ENCODE measurements around the gene ATP10D. TPM values are rescaled to one million over a fixed set of nuclear protein-coding genes. Genes with fewer than 3 reads are reported as not detected.

The ATP10D gene
- total RNA-seq, 1 donor: 50.0 TPM

DNA sequence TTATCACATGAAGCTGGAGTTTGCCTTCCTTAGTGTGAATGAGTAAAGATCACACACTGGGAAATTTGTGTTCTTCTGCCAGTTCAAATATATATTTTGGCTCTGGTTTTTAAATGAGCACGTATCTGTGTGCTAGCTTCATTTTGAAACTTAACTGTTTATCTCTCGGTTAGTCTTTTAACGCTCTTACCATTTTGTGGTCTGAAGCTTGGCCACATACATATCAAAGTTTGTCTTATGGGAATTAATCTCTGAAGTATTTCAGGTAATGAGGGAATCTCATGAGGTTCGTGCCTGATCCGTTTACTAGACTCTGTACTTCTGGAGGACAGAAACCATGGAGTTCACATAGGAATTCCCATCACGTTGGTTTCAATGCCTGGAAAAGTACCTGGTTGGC lies 13.8 kb downstream of the ATP10D start:
- TF ChIP-seq, protein P1, sequence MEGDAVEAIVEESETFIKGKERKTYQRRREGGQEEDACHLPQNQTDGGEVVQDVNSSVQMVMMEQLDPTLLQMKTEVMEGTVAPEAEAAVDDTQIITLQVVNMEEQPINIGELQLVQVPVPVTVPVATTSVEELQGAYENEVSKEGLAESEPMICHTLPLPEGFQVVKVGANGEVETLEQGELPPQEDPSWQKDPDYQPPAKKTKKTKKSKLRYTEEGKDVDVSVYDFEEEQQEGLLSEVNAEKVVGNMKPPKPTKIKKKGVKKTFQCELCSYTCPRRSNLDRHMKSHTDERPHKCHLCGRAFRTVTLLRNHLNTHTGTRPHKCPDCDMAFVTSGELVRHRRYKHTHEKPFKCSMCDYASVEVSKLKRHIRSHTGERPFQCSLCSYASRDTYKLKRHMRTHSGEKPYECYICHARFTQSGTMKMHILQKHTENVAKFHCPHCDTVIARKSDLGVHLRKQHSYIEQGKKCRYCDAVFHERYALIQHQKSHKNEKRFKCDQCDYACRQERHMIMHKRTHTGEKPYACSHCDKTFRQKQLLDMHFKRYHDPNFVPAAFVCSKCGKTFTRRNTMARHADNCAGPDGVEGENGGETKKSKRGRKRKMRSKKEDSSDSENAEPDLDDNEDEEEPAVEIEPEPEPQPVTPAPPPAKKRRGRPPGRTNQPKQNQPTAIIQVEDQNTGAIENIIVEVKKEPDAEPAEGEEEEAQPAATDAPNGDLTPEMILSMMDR (IDR thresholded peaks at IDR 0.05; ENCODE audit: insufficient read depth, low read length): no peak
- no peak for DNase-seq (ENCODE audit: low read depth)
- H3K4me3 ChIP-seq (ENCODE audit: low read depth, low read length): no peak overlapping the region

DNA sequence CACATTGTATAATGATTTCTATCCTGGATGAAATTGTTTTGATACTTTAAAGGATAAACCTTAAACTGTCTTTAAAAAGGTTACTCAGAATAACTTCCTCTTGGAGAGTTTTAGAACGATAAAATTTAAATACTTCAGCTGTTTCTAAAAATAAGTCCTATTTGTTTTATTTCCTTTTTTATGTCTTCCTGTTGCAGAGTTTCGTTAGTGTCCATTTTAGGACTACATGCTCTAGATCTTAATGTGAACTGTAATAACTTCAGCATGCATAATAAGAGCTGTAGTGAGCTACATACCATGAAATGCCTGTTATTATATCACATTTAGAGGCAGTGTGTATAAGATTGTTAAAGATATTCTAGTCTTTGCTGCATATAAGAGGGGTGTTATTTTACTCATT lies 14.6 kb downstream of the ATP10D start:
- DNase-seq (ENCODE audit: low read depth): no peak

DNA sequence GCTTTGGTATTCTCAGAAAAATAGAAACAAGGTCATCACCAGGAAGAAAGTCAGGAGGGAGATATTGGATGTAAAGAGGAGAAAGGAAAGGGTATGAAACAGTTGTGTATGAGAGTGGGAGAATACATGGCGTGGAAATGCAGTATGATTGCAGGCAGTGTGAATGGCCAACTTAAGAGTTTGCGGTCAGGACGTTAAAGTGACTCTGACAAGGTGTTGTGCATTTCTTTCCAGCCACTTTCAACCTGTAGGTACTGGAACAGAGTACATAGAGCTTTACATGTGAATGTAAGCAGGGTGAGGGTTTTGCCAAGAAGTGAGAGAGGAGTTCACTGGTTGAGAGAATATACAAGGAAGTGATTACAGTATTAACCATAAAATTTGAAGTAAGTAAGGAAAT lies 15.7 kb downstream of the ATP10D start:
- no peak for DNase-seq (ENCODE audit: low read depth)
- TF ChIP-seq, protein P1 (IDR thresholded peaks at IDR 0.05; ENCODE audit: insufficient read depth, low read length): no peak
- H3K4me3 ChIP-seq (ENCODE audit: low read depth, low read length): no peak overlapping the region

More for the DNA sequence above, 14.6 kb downstream of the ATP10D start:
- TF ChIP-seq, protein P1 (IDR thresholded peaks at IDR 0.05; ENCODE audit: insufficient read depth, low read length): no peak
- no peak overlapping the region for H3K4me3 ChIP-seq (ENCODE audit: low read depth, low read length)

DNA sequence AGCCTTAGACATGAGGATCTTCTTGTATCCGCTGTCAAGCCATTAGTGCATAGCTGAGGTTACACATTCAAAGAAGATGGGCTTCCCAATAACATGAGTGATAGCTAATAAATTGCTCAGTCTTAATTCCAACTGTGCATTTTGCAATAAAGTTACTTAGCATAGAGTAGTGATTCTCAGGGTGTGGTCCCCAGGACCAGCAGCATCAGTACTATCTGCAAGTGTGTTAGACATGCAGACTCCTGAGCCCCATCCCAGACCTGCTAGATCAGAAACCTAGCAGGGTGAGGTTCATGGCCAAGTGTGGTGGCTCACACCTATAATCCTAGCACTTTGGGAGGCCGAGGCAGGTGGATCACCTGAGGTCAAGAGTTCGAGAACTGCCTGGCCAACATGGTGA lies 20.1 kb downstream of the ATP10D start:
- H3K4me3 ChIP-seq (ENCODE audit: low read depth, low read length): no peak overlapping the region
- DNase-seq (ENCODE audit: low read depth): no peak
- TF ChIP-seq, protein P1 (IDR thresholded peaks at IDR 0.05; ENCODE audit: insufficient read depth, low read length): no peak

DNA sequence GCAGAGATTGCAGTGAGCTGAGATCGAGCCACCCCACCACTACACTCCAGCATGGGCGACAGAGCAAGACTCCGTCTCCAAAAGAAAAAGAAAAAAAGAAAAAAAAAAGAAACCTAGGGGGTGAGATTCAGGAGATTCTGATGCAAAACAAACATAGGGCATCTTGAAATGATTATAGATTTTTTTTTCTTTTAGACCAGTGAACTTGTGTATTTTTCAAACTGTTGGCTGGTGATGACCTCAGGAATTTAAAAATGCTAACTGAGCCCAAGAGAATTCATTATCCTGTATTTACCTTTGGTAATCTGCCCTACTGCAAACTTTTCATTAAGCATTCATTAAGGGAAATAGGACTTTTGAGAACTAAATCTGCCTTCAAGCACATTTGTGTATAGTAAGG lies 20.6 kb downstream of the ATP10D start:
- DNase-seq (ENCODE audit: low read depth): no peak
- no peak overlapping the region for H3K4me3 ChIP-seq (ENCODE audit: low read depth, low read length)
- TF ChIP-seq, protein P1 (IDR thresholded peaks at IDR 0.05; ENCODE audit: insufficient read depth, low read length): no peak

DNA sequence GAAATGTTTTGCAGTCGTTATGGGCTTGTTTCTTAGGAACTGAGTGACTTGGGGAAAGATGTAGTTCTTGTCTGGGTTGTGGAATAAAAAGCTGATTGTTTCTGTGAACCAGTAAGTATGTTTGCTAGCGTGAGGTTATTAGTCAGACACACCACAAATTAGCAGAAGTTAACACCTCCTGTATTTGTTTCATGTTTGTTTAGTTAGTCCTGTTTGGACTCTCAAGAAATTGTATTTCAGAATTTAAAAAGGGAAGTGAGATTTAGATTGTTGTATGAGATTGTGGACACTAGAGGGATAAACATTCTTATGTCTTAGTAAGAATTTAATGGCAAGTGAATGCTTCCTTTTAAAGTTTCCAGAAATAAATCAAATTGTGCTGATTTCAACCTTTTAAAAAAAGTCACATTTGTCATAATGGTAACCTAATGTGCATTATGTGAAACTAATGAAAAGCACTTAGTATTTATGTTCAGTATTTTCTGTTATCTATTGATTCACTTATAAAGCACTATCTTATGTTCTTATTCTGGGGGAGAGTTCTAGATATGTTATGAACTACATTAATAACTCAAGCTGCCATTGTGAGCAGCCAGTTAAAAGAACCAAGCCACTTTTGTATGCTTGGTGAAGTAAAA lies 25.6 kb downstream of the ATP10D start:
- TF ChIP-seq, protein P1 (IDR thresholded peaks at IDR 0.05; ENCODE audit: insufficient read depth, low read length): peak; percentile 31
- H3K4me3 ChIP-seq (ENCODE audit: low read depth, low read length): no peak overlapping the region
- DNase-seq (ENCODE audit: low read depth): peak; percentile 58

DNA sequence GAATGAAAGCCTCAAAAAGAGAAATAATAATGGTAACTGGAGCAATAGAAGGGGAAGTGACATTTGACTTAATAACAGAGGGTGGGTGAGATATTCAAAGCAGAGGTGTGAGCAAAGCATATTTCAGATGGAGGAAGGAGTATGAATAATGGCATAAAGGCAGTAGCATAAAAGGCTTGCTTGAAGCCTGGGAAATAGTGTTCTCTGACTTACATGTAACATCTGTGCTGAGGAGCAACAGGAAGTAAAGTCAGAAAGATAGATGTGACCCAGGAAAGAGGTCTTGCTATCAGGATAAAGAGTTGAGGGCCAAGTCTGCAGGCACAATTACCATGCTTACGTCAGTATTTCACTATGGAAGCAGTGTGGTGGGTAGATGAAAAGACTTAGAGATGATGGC lies 28.4 kb downstream of the ATP10D start:
- TF ChIP-seq, protein P1 (IDR thresholded peaks at IDR 0.05; ENCODE audit: insufficient read depth, low read length): no peak
- no peak overlapping the region for H3K4me3 ChIP-seq (ENCODE audit: low read depth, low read length)
- DNase-seq (ENCODE audit: low read depth): no peak

Data from fibroblast of the aortic adventitia (primary cell).